ENCODE data around the gene RSPH6A. TPM values are rescaled to one million over a fixed set of nuclear protein-coding genes. Genes with fewer than 3 reads are reported as not detected.

RSPH6A gene
- polyA plus RNA-seq, 1 of the 3 experiments (the other 2 are of a cell fraction): 0.02 TPM

GRCh38 chr19:45772912-45773311, 42.2 kb downstream of the RSPH6A start:
- 74% methylated on average over 3 of the region's 3 CpGs for WGBS (ENCODE audit: low lambda C conversion rate)
- H3K9me2 ChIP-seq: no peaks in the 10 kb centered on the region
- H3K27ac ChIP-seq (ENCODE audit: low read depth in 2 of 2, low read length in 1 of 2): no peak overlapping the region
- H4K20me1 ChIP-seq (ENCODE audit: insufficient read depth): peaks cover 11% of the 10 kb centered on the region; the same call in 1 of the 2 replicates
- no peaks in the 10 kb centered on the region for H3K27me3 ChIP-seq (ENCODE audit: insufficient read depth)
- H3K36me3 ChIP-seq (replicated peaks in 1 of 2; ENCODE audit: control insufficient read depth in 1 of 2, insufficient read depth in 2 of 2, low read length in 1 of 2): peaks cover 13 to 39% of the 10 kb centered on the region in 2 experiments
- H3F3A ChIP-seq (replicated peaks; ENCODE audit: insufficient read depth): peaks cover 58% of the 10 kb centered on the region
- H3K9ac ChIP-seq: no peak overlapping the region
- ChIA-PET CTCF (interaction anchor here (0.6 to 5.9 kb wide), 9 partner anchors 10 to 304 kb away, joined by 3 to 100 read pairs (median 3); partner anchors contain the start of genes DMPK and IRF2BP1), POLR2A (interaction anchor here (0.6 kb wide), 1 partner anchor 81 kb away, joined by 3 read pairs; the partner anchor contains the start of gene QPCTL)
- no peak for DNase-seq
- no peak overlapping the region for H3K4me2 ChIP-seq
- no peaks in the 10 kb centered on the region for H3K9me3 ChIP-seq
- no peaks in the 10 kb centered on the region for H3K79me2 ChIP-seq (ENCODE audit: insufficient read depth)
- H3K4me1 ChIP-seq (ENCODE audit: control insufficient read depth in 1 of 2, insufficient read depth in 2 of 2, low read depth in 1 of 2, low read length in 1 of 2): peaks cover 8 to 14% of the 10 kb centered on the region in 2 experiments; a peak in 3 of 4 replicates
- H2AFZ ChIP-seq (ENCODE audit: low read depth): no peak overlapping the region
- no peak overlapping the region for H3K4me3 ChIP-seq (ENCODE audit: low read depth in 2 of 2, low read length in 1 of 2)
- TF ChIP-seq MEF2A (IDR thresholded peaks at IDR 0.05; ENCODE audit: borderline replicate concordance, low read depth) (no peak), YY1 (IDR thresholded peaks at IDR 0.05; ENCODE audit: low read depth) (no peak), PBX3 (IDR thresholded peaks at IDR 0.05) (no peak), RAD21 (IDR thresholded peaks at IDR 0.05; ENCODE audit: low read length) (no peak), CHD2 (IDR thresholded peaks at IDR 0.05; ENCODE audit: low read length, partially characterized antibody) (no peak), USF2 (IDR thresholded peaks at IDR 0.05; ENCODE audit: borderline replicate concordance, low read depth, low read length) (no peak), RXRA (IDR thresholded peaks at IDR 0.05; ENCODE audit: borderline replicate concordance, low read depth) (no peak), RCOR1 (IDR thresholded peaks at IDR 0.05; ENCODE audit: low read length) (no peak), NFIC (IDR thresholded peaks at IDR 0.05; ENCODE audit: borderline replicate concordance) (no peak), NRF1 (IDR thresholded peaks at IDR 0.05; ENCODE audit: low read depth, low read length) (no peak), SMC3 (IDR thresholded peaks at IDR 0.05; ENCODE audit: low read depth, low read length) (no peak), GABPA (IDR thresholded peaks at IDR 0.05; ENCODE audit: low read depth) (no peak)
- TF ChIP-seq, protein P1, sequence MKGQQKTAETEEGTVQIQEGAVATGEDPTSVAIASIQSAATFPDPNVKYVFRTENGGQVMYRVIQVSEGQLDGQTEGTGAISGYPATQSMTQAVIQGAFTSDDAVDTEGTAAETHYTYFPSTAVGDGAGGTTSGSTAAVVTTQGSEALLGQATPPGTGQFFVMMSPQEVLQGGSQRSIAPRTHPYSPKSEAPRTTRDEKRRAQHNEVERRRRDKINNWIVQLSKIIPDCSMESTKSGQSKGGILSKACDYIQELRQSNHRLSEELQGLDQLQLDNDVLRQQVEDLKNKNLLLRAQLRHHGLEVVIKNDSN (IDR thresholded peaks at IDR 0.05; ENCODE audit: borderline replicate concordance, low read depth): no peak
- TF ChIP-seq, protein P2, sequence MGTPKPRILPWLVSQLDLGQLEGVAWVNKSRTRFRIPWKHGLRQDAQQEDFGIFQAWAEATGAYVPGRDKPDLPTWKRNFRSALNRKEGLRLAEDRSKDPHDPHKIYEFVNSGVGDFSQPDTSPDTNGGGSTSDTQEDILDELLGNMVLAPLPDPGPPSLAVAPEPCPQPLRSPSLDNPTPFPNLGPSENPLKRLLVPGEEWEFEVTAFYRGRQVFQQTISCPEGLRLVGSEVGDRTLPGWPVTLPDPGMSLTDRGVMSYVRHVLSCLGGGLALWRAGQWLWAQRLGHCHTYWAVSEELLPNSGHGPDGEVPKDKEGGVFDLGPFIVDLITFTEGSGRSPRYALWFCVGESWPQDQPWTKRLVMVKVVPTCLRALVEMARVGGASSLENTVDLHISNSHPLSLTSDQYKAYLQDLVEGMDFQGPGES (IDR thresholded peaks at IDR 0.05; ENCODE audit: low read depth, low read length): no peak
- TF ChIP-seq, protein P3, sequence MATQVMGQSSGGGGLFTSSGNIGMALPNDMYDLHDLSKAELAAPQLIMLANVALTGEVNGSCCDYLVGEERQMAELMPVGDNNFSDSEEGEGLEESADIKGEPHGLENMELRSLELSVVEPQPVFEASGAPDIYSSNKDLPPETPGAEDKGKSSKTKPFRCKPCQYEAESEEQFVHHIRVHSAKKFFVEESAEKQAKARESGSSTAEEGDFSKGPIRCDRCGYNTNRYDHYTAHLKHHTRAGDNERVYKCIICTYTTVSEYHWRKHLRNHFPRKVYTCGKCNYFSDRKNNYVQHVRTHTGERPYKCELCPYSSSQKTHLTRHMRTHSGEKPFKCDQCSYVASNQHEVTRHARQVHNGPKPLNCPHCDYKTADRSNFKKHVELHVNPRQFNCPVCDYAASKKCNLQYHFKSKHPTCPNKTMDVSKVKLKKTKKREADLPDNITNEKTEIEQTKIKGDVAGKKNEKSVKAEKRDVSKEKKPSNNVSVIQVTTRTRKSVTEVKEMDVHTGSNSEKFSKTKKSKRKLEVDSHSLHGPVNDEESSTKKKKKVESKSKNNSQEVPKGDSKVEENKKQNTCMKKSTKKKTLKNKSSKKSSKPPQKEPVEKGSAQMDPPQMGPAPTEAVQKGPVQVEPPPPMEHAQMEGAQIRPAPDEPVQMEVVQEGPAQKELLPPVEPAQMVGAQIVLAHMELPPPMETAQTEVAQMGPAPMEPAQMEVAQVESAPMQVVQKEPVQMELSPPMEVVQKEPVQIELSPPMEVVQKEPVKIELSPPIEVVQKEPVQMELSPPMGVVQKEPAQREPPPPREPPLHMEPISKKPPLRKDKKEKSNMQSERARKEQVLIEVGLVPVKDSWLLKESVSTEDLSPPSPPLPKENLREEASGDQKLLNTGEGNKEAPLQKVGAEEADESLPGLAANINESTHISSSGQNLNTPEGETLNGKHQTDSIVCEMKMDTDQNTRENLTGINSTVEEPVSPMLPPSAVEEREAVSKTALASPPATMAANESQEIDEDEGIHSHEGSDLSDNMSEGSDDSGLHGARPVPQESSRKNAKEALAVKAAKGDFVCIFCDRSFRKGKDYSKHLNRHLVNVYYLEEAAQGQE (IDR thresholded peaks at IDR 0.05; ENCODE audit: low read depth, low read length): no peak
